ENCODE data around the gene MGAT2.
"Not testable (repeated sequence)": the region's sequence is repeated elsewhere in the genome, so short reads cannot be mapped to it uniquely, and the experiment has no call there.

Gene MGAT2

GRCh38 chr14:49612251-49612650 lies 8.3 kb upstream of the MGAT2 start:
- no peak for DNase-seq (ENCODE audit: low spot score)

- DNase-seq (ENCODE audit: low spot score), result no peak
These were observed 7.9 kb upstream of the MGAT2 start for GRCh38 chr14:49612671-49613070.

- no peak for DNase-seq (ENCODE audit: low spot score)
These were observed 6.4 kb upstream of the MGAT2 start for GRCh38 chr14:49614196-49614595.

GRCh38 chr14:49615776-49616175 lies 4.8 kb upstream of the MGAT2 start:
- DNase-seq (ENCODE audit: low spot score), result no peak

- no peak for DNase-seq (ENCODE audit: low spot score)
These were observed 2.6 kb upstream of the MGAT2 start for GRCh38 chr14:49617852-49618519.

GRCh38 chr14:49619273-49619672 lies 1.3 kb upstream of the MGAT2 start:
- DNase-seq (ENCODE audit: low spot score), result not testable (repeated sequence)

GRCh38 chr14:49619730-49620129 lies 869 bp upstream of the MGAT2 start:
- DNase-seq (ENCODE audit: low spot score), result no peak

GRCh38 chr14:49621114-49621881 lies 699 bp downstream of the MGAT2 start:
- no peak for DNase-seq (ENCODE audit: low spot score)

- no peak for DNase-seq (ENCODE audit: low spot score)
These were observed 1.5 kb downstream of the MGAT2 start for GRCh38 chr14:49622022-49622607.

- no peak for DNase-seq (ENCODE audit: low spot score)
These were observed 2.8 kb downstream of the MGAT2 start for GRCh38 chr14:49623387-49623786.

- DNase-seq (ENCODE audit: low spot score), result peak; percentile 15
These were observed 3.6 kb downstream of the MGAT2 start for GRCh38 chr14:49623941-49624839.

- DNase-seq (ENCODE audit: low spot score), result peak; percentile 95
These were observed 13.3 kb downstream of the MGAT2 start for GRCh38 chr14:49633640-49634546.

- DNase-seq (ENCODE audit: low spot score), result peak; percentile 45
These were observed 14.1 kb downstream of the MGAT2 start, which contains the start of gene DNAAF2 for GRCh38 chr14:49634547-49635334. Gene DNAAF2, minus strand, starts transcription at chr14:49635244. Its CDS starts 95 bp downstream, at chr14:49635149.

GRCh38 chr14:49636866-49637265 lies 16.3 kb downstream of the MGAT2 start:
- no peak for DNase-seq (ENCODE audit: low spot score)

- no peak for DNase-seq (ENCODE audit: low spot score)
These were observed 17.0 kb downstream of the MGAT2 start for GRCh38 chr14:49637534-49638078.

GRCh38 chr14:49640540-49641417 lies 20.2 kb downstream of the MGAT2 start:
- DNase-seq (ENCODE audit: low spot score), result no peak

- DNase-seq (ENCODE audit: low spot score), result no peak
These were observed 21.1 kb downstream of the MGAT2 start for GRCh38 chr14:49641697-49642129.

- no peak for DNase-seq (ENCODE audit: low spot score)
These were observed 21.6 kb downstream of the MGAT2 start for GRCh38 chr14:49642163-49642562.

- DNase-seq (ENCODE audit: low spot score), result no peak
These were observed 32.9 kb downstream of the MGAT2 start for GRCh38 chr14:49653508-49653907.
